Measurements from ENCODE around the gene SUSD5. TPM values are rescaled to one million over a fixed set of nuclear protein-coding genes. Genes with fewer than 3 reads are reported as not detected.

Gene SUSD5
- total RNA-seq, 3 donors from 2014 or later, result 0.66 to 4.2 (median 3.8) TPM

DNA sequence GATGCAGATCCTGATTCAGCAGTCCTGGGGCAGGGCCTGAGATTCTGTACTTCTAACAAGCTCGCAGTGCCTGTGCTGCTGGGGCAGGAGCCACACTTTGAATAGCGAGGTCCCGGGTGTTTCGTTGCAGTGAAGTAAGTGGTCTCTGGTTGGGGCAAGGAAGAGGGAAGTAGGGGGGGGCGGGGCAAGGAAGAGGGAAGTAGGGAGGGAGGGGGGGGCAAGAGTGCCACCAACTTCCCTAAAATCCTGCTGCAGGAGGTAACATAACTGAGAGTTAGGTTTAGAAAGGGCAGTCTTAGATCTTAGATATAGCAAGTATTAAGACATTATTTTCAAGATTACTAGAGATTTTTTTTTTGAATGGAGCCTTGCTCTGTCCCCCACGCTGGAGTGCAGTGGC lies 69.3 kb downstream of the SUSD5 start:
- intact Hi-C loops (cut with DNase I; ENCODE audit: low total_unique reads), result no loop called here

DNA sequence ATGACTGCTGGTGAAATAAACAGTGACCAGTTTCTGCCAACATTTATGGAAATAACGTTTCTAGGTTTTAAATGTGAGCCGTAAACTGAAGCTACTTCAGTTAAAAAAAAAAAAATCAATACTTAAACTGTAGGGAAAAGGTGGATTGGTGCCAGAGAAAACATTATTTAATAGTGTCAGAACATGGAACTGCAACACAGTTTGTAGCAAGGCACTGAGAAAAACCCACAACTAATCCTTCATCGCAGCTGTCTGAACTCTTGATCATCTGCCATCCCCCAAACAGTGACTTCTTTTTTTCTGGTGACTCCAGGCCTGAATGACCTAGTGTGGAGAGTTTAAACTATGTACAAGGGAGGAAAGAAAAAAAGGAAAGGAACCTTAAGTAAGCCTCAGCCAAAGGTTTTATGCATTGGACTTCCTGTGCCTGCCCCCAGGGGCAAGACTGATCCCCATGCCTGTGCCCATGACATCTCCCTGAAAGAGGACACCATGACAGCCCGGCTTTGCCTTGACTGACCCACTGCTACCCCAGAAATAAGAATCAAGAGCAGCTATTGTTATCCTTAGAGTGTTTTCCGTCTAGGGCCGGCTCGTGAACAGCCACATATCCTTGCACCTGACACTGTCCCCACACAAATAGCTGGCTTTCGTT lies 71.7 kb downstream of the SUSD5 start:
- no peaks in the 10 kb centered on the region for H3K27me3 ChIP-seq
- TF ChIP-seq POLR2AphosphoS5 (IDR thresholded peaks at IDR 0.05) (no peak), POLR2A (IDR thresholded peaks at IDR 0.05) (no peak)
- TF ChIP-seq, protein P1, sequence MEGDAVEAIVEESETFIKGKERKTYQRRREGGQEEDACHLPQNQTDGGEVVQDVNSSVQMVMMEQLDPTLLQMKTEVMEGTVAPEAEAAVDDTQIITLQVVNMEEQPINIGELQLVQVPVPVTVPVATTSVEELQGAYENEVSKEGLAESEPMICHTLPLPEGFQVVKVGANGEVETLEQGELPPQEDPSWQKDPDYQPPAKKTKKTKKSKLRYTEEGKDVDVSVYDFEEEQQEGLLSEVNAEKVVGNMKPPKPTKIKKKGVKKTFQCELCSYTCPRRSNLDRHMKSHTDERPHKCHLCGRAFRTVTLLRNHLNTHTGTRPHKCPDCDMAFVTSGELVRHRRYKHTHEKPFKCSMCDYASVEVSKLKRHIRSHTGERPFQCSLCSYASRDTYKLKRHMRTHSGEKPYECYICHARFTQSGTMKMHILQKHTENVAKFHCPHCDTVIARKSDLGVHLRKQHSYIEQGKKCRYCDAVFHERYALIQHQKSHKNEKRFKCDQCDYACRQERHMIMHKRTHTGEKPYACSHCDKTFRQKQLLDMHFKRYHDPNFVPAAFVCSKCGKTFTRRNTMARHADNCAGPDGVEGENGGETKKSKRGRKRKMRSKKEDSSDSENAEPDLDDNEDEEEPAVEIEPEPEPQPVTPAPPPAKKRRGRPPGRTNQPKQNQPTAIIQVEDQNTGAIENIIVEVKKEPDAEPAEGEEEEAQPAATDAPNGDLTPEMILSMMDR (IDR thresholded peaks at IDR 0.05), result no peak
- H3K27ac ChIP-seq, result no peak overlapping the region
- DNase-seq (ENCODE audit: low spot score in 2 of 2), result no peak
- H3K9me3 ChIP-seq, result no peaks in the 10 kb centered on the region
- no peaks in the 10 kb centered on the region for H3K4me1 ChIP-seq
- H3K36me3 ChIP-seq, result no peaks in the 10 kb centered on the region
- intact Hi-C loops (cut with DNase I; ENCODE audit: low total_unique reads), result no loop called here
- no peak overlapping the region for H3K4me3 ChIP-seq

More for the DNA sequence above, 69.3 kb downstream of the SUSD5 start:
- H3K36me3 ChIP-seq, result no peaks in the 10 kb centered on the region
- no peak for DNase-seq (ENCODE audit: low spot score in 2 of 2)
- H3K4me1 ChIP-seq, result no peaks in the 10 kb centered on the region
- no peaks in the 10 kb centered on the region for H3K9me3 ChIP-seq
- H3K4me3 ChIP-seq, result no peak overlapping the region
- no peak overlapping the region for H3K27ac ChIP-seq
- H3K27me3 ChIP-seq, result no peaks in the 10 kb centered on the region
- TF ChIP-seq POLR2A (IDR thresholded peaks at IDR 0.05) (no peak), POLR2AphosphoS5 (IDR thresholded peaks at IDR 0.05) (no peak)
- TF ChIP-seq, protein P1 (IDR thresholded peaks at IDR 0.05), result no peak

DNA sequence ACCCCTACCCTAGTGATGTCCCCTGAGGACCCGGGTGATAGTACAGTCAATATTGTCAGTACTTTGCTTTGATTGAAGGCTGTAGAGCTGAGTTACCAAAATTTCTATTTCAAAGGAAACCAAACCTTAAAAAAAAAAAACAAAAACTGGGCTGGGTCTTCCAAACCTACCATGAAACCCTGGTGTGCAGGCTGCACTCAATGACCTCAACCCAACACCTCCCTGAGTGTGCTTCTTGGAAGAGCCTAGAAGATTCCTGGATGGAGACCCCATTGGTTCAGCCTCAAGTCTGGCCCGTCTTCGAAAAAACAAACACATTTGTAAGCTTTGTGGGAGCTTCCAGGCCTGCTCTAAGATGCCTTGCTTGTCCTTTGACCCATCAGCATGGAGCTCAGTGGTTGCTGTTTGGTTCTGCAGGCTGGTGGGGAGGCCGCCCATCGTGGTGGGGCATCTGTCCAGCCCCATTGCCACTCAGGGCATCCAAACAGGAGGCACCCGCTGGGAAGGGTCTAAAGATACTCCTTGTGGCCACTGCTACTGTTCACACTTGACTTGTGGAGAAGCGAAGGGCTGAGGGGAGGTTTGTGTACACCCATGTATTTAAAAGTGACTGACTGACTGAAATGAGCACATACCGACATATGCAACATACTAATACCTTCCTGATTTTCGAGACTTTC lies 72.6 kb downstream of the SUSD5 start:
- no peaks in the 10 kb centered on the region for H3K36me3 ChIP-seq
- H3K4me1 ChIP-seq, result no peaks in the 10 kb centered on the region
- H3K27me3 ChIP-seq, result no peaks in the 10 kb centered on the region
- no peak overlapping the region for H3K27ac ChIP-seq
- DNase-seq (ENCODE audit: low spot score in 2 of 2), result no peak
- no peak overlapping the region for H3K4me3 ChIP-seq
- no peaks in the 10 kb centered on the region for H3K9me3 ChIP-seq
- TF ChIP-seq, protein P1 (IDR thresholded peaks at IDR 0.05), result no peak
- TF ChIP-seq POLR2A (IDR thresholded peaks at IDR 0.05), result no peak
- no peak for TF ChIP-seq POLR2AphosphoS5 (IDR thresholded peaks at IDR 0.05)
- intact Hi-C loops (cut with DNase I; ENCODE audit: low total_unique reads), result no loop called here

DNA sequence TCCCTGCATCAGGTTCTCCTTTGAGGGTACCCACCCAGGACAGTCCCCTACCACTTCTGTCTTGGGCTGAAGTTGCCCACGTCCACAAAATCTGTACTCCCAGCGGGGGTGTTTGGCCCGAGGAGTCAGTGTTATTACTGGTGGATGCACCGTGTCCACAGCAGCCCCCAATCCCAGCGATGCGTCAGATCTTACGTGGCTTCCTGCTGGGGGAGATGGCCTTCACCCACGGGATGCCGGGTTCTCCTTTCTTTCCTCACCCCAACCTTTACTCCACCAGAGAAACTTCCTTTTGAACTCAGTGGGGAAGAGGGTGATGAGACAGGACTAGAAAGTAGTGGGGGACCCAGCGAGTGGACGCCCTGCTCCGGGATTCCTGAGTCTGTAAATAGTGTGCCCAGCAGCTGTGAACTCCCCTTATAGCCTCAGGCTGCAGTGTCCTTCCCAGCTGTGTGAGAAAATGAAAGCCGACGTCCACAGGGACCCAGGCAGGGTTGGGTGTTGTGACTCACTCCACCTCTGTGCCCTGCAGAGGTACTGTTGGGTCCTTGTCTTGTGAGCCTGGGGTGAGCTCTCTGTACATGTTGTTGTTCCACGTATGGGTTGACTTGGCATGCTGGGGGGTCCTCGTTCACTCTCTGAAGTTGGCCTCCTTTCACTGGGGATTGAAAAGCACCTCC lies 73.2 kb downstream of the SUSD5 start:
- Histone ChIP-seq H3K36me3 (no peaks in the 10 kb centered on the region), H3K27me3 (no peaks in the 10 kb centered on the region), H3K4me1 (no peaks in the 10 kb centered on the region), H3K27ac (no peak overlapping the region), H3K9me3 (no peaks in the 10 kb centered on the region), H3K4me3 (no peak overlapping the region)
- intact Hi-C loops (cut with DNase I; ENCODE audit: low total_unique reads), result no loop called here
- DNase-seq (ENCODE audit: low spot score in 2 of 2), result no peak
- TF ChIP-seq POLR2A (IDR thresholded peaks at IDR 0.05) (no peak), POLR2AphosphoS5 (IDR thresholded peaks at IDR 0.05) (no peak)
- TF ChIP-seq, protein P1 (IDR thresholded peaks at IDR 0.05), result no peak

DNA sequence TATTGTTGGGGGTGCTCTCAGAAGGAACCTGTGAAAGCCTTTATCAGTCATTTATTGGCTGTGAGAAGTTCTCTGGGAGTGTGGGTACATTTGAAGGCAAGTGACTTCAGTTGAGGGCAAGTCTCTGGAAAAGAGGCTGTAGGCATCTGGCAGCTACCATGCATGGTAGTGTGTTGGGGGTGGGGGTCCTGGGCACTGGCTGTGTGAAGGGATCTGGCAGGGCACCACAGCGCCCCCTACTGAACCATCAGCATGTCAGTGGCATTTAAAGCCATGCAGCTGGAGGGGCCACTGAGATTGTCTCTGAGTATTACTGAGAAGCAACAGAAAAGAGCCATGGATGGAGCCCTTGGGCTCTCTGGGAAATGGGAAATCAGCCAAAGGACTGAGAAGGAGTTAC lies 74.2 kb downstream of the SUSD5 start:
- DNase-seq (ENCODE audit: low spot score in 2 of 2), result no peak
- Histone ChIP-seq H3K36me3 (no peaks in the 10 kb centered on the region), H3K4me1 (no peaks in the 10 kb centered on the region), H3K9me3 (no peaks in the 10 kb centered on the region), H3K27me3 (no peaks in the 10 kb centered on the region), H3K4me3 (no peak overlapping the region), H3K27ac (no peak overlapping the region)
- TF ChIP-seq, protein P1 (IDR thresholded peaks at IDR 0.05), result no peak
- TF ChIP-seq POLR2AphosphoS5 (IDR thresholded peaks at IDR 0.05) (no peak), POLR2A (IDR thresholded peaks at IDR 0.05) (no peak)
- intact Hi-C loops (cut with DNase I; ENCODE audit: low total_unique reads), result no loop called here

All from breast epithelium (tissue), 4 donors.